Measurements from ENCODE around the gene CNN2.

The CNN2 gene

GRCh38 chr19:1061987-1062386 is 35.6 kb downstream of the CNN2 start:
- no peak for DNase-seq
- peaks cover 7% of the 10 kb centered on the region for H3K36me3 ChIP-seq (ENCODE audit: control insufficient read depth, insufficient read depth, low read length)
- H3K4me1 ChIP-seq (ENCODE audit: control insufficient read depth, insufficient read depth, low read length, poor library complexity, severe bottlenecking) = peaks cover 41% of the 10 kb centered on the region
- no peaks in the 10 kb centered on the region for H3K9me3 ChIP-seq (ENCODE audit: control insufficient read depth, low read length)
- no peaks in the 10 kb centered on the region for H3K27me3 ChIP-seq (replicated peaks; ENCODE audit: control insufficient read depth, insufficient read depth, low read length, poor library complexity, severe bottlenecking)
- no peak overlapping the region for H3K4me3 ChIP-seq (ENCODE audit: insufficient read depth, low read depth, low read length, poor library complexity, severe bottlenecking)
- H3K27ac ChIP-seq (ENCODE audit: insufficient read depth, low read length, poor library complexity, severe bottlenecking) = no peak overlapping the region

DNA sequence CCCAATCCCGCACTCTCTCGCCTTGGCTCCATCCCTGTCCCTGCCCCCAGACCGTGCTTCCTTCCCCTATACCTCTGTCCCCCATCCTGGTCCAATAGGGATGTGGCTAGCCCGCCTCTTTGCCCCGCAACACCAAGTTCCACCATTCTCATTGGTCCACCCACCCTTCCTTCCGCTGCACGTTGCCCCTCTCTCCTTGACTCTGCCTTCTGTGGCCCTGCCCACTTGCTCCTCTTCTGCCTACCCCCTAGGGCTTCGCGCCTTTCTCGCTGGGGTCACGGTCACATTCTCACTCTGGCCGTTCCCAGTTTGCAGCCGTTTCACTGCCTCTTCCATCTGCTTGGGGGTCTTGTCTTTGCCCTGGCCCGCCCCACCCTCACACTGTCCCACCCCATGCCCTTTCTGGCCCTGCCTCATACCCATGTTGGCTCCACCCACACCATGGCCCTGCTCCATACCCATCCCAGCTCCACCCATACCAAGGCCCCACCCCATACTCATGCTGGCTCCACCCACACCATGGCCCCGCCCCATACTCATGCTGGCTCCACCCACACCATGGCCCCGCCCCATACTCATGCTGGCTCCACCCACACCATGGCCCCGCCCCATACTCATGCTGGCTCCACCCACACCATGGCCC is 36.1 kb downstream of the CNN2 start:
- Histone ChIP-seq H3K4me1 (ENCODE audit: control insufficient read depth, insufficient read depth, low read length, poor library complexity, severe bottlenecking) (peaks cover 40% of the 10 kb centered on the region), H3K36me3 (ENCODE audit: control insufficient read depth, insufficient read depth, low read length) (peaks cover 5% of the 10 kb centered on the region), H3K27me3 (replicated peaks; ENCODE audit: control insufficient read depth, insufficient read depth, low read length, poor library complexity, severe bottlenecking) (no peaks in the 10 kb centered on the region), H3K9me3 (ENCODE audit: control insufficient read depth, low read length) (no peaks in the 10 kb centered on the region), H3K4me3 (ENCODE audit: insufficient read depth, low read depth, low read length, poor library complexity, severe bottlenecking) (no peak overlapping the region), H3K27ac (ENCODE audit: insufficient read depth, low read length, poor library complexity, severe bottlenecking) (no peak overlapping the region)
- DNase-seq = no peak

GRCh38 chr19:1063030-1063908 is 36.9 kb downstream of the CNN2 start:
- H3K36me3 ChIP-seq (ENCODE audit: control insufficient read depth, insufficient read depth, low read length) = peaks cover 5% of the 10 kb centered on the region
- H3K4me3 ChIP-seq (ENCODE audit: insufficient read depth, low read depth, low read length, poor library complexity, severe bottlenecking) = no peak overlapping the region
- peak; percentile 67 to 77 (median 72) for DNase-seq
- no peaks in the 10 kb centered on the region for H3K27me3 ChIP-seq (replicated peaks; ENCODE audit: control insufficient read depth, insufficient read depth, low read length, poor library complexity, severe bottlenecking)
- peaks cover 37% of the 10 kb centered on the region for H3K4me1 ChIP-seq (ENCODE audit: control insufficient read depth, insufficient read depth, low read length, poor library complexity, severe bottlenecking)
- no peak overlapping the region for H3K27ac ChIP-seq (ENCODE audit: insufficient read depth, low read length, poor library complexity, severe bottlenecking)
- H3K9me3 ChIP-seq (ENCODE audit: control insufficient read depth, low read length) = no peaks in the 10 kb centered on the region

GRCh38 chr19:1063909-1064660 is 37.7 kb downstream of the CNN2 start:
- Histone ChIP-seq H3K9me3 (ENCODE audit: control insufficient read depth, low read length) (no peaks in the 10 kb centered on the region), H3K4me3 (ENCODE audit: insufficient read depth, low read depth, low read length, poor library complexity, severe bottlenecking) (no peak overlapping the region), H3K4me1 (ENCODE audit: control insufficient read depth, insufficient read depth, low read length, poor library complexity, severe bottlenecking) (peaks cover 40% of the 10 kb centered on the region), H3K36me3 (ENCODE audit: control insufficient read depth, insufficient read depth, low read length) (no peaks in the 10 kb centered on the region), H3K27me3 (replicated peaks; ENCODE audit: control insufficient read depth, insufficient read depth, low read length, poor library complexity, severe bottlenecking) (no peaks in the 10 kb centered on the region), H3K27ac (ENCODE audit: insufficient read depth, low read length, poor library complexity, severe bottlenecking) (no peak overlapping the region)
- no peak for DNase-seq

GRCh38 chr19:1064661-1065605 is 38.5 kb downstream of the CNN2 start:
- no peaks in the 10 kb centered on the region for H3K9me3 ChIP-seq (ENCODE audit: control insufficient read depth, low read length)
- H3K36me3 ChIP-seq (ENCODE audit: control insufficient read depth, insufficient read depth, low read length) = no peaks in the 10 kb centered on the region
- H3K4me1 ChIP-seq (ENCODE audit: control insufficient read depth, insufficient read depth, low read length, poor library complexity, severe bottlenecking) = peaks cover 48% of the 10 kb centered on the region
- no peaks in the 10 kb centered on the region for H3K27me3 ChIP-seq (replicated peaks; ENCODE audit: control insufficient read depth, insufficient read depth, low read length, poor library complexity, severe bottlenecking)
- H3K4me3 ChIP-seq (ENCODE audit: insufficient read depth, low read depth, low read length, poor library complexity, severe bottlenecking) = no peak overlapping the region
- peak overlapping the region; percentile 38 for H3K27ac ChIP-seq (ENCODE audit: insufficient read depth, low read length, poor library complexity, severe bottlenecking)
- DNase-seq = peak in 2 of 3 donors; percentile 45 to 53

DNA sequence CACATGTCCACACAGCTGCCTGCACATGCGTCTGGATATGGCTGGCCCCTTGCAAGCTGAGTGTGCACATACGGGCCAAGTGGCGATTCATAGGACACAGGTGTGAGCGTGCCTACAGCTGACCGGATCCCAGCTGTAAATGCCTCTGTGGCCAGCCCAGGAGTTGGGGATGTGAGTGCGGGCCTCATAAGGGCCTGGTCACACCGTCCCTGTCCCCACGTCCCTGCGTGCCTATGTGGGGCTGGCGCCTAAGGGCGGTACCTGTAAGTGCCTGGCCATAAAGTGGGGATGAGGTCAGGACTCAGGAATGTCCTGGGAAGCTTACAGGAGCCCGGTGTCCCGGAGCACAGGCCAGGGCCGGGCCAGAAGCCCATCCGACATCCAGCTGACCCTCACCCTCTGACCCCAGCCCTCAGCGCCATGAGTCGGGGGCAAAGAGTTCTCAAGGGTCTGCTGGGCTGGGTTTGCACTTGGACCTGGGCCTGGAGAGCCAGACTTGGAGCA is 39.2 kb downstream of the CNN2 start:
- H3K9me3 ChIP-seq (ENCODE audit: control insufficient read depth, low read length) = no peaks in the 10 kb centered on the region
- H3K4me3 ChIP-seq (ENCODE audit: insufficient read depth, low read depth, low read length, poor library complexity, severe bottlenecking) = no peak overlapping the region
- no peak for DNase-seq
- H3K27ac ChIP-seq (ENCODE audit: insufficient read depth, low read length, poor library complexity, severe bottlenecking) = peak overlapping the region; percentile 98
- no peaks in the 10 kb centered on the region for H3K27me3 ChIP-seq (replicated peaks; ENCODE audit: control insufficient read depth, insufficient read depth, low read length, poor library complexity, severe bottlenecking)
- peaks cover 3% of the 10 kb centered on the region for H3K36me3 ChIP-seq (ENCODE audit: control insufficient read depth, insufficient read depth, low read length)
- peaks cover 56% of the 10 kb centered on the region for H3K4me1 ChIP-seq (ENCODE audit: control insufficient read depth, insufficient read depth, low read length, poor library complexity, severe bottlenecking)

DNA sequence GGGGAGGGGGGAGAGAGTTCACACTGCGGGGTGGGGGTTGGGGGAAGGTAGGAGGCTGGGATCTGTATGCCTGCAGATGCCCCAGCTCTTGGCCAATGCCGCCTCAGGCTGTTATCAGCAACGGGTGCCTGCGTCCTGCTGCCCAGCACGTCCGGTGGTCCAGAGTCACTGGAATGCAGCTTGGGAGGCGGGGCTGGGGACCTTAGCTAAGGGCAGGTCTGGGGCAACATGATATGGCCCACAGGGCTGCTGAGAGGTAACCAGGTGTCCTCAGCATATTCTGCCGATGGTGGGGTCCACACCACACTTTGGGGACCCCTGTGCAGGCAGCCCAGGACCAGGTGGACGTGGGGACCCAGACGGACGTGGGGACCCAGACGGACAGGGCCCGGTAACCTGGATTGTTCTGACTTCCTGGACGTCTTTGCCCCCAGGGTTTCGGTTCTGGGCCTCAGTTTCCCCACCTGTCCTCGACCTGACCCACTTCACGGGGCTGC is 39.9 kb downstream of the CNN2 start:
- no peaks in the 10 kb centered on the region for H3K27me3 ChIP-seq (replicated peaks; ENCODE audit: control insufficient read depth, insufficient read depth, low read length, poor library complexity, severe bottlenecking)
- peaks cover 6% of the 10 kb centered on the region for H3K36me3 ChIP-seq (ENCODE audit: control insufficient read depth, insufficient read depth, low read length)
- H3K4me1 ChIP-seq (ENCODE audit: control insufficient read depth, insufficient read depth, low read length, poor library complexity, severe bottlenecking) = peaks cover 60% of the 10 kb centered on the region
- DNase-seq = no peak
- H3K27ac ChIP-seq (ENCODE audit: insufficient read depth, low read length, poor library complexity, severe bottlenecking) = peak overlapping the region; percentile 98
- H3K9me3 ChIP-seq (ENCODE audit: control insufficient read depth, low read length) = no peaks in the 10 kb centered on the region
- H3K4me3 ChIP-seq (ENCODE audit: insufficient read depth, low read depth, low read length, poor library complexity, severe bottlenecking) = peak overlapping the region; percentile 94

DNA sequence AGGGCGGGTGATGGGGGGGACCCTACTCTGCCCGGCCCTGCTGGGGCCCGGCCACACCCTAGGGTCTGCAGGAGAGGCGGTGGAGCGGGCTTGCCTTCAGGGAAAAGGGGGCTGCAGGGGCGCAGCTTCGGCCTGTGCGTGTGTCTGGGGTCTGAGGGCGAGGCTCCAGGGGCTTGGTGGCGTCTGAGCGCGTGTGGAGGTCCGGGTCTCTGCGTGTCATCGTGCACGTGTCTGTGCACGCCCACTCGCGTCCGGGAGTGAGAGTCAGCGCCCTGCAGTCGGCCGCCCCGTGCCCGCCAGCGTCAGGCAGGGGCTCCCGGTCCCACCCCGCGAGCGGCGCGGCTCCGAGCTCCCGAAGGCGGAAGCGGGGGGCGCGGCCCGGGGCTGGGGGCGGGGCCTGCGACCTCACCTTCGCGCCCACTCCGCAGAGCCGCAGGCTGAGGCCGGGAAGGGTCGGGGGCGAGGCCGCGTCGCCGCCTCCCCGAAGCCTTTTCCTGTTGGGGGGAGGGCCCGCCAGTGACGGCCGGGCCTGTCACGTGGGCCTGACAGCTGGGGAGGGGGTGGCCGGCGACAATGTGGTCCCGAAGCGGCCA is 40.4 kb downstream of the CNN2 start, which contains the start of gene ARHGAP45:
Gene ARHGAP45 (plus strand): TSS at position 420 of the 593 bp plus-strand sequence. CDS start 239 bp downstream, outside the sequence.
- peak within 1 kb of the TSS; percentile 98 for H3K27ac ChIP-seq (ENCODE audit: insufficient read depth, low read length, poor library complexity, severe bottlenecking)

More for the DNA sequence above, 40.4 kb downstream of the CNN2 start, which contains the start of gene ARHGAP45:
- peaks cover 65% of the 10 kb centered on the region for H3K4me1 ChIP-seq (ENCODE audit: control insufficient read depth, insufficient read depth, low read length, poor library complexity, severe bottlenecking)
- H3K27me3 ChIP-seq (replicated peaks; ENCODE audit: control insufficient read depth, insufficient read depth, low read length, poor library complexity, severe bottlenecking) = no peaks in the 10 kb centered on the region
- H3K4me3 ChIP-seq (ENCODE audit: insufficient read depth, low read depth, low read length, poor library complexity, severe bottlenecking) = peak within 1 kb of the TSS; percentile 94
- peaks cover 9% of the 10 kb centered on the region for H3K36me3 ChIP-seq (ENCODE audit: control insufficient read depth, insufficient read depth, low read length)
- H3K9me3 ChIP-seq (ENCODE audit: control insufficient read depth, low read length) = no peaks in the 10 kb centered on the region
- DNase-seq = peak; percentile 78 to 79 (median 78)
